Measurements from ENCODE around the gene A3GALT2.

A3GALT2 gene

DNA sequence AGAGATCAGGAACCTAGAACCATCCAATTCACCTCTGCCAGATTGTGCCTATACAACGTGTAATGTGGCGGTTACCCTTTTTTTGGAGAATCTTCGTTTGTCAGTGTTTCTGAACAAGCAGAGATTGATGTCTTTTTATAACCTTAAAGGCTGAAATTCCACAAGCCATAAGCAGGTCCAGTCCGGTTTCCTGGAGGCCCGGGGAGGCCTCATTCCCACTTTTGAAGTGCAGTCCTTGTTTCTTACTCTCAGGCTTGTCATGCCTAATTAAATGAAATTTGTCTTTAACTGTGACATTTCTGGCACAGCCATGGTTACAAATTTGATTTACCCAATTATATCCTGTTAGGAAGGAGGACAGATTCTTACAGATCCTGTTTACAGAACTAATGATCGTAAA, 36.8 kb downstream of the A3GALT2 start:
- no peaks in the 10 kb centered on the region for H3K79me2 ChIP-seq (ENCODE audit: insufficient read depth, low read length)
- H3K9me3 ChIP-seq (ENCODE audit: low read length), result no peaks in the 10 kb centered on the region
- peaks cover under 1% of the 10 kb centered on the region; the same call in 1 of the 2 replicates for H3K27me3 ChIP-seq (ENCODE audit: insufficient read depth, low read length)
- no peak for TF ChIP-seq CTCF (IDR thresholded peaks at IDR 0.05; ENCODE audit: low read length)
- no peak for TF ChIP-seq EZH2 (IDR thresholded peaks at IDR 0.05; ENCODE audit: borderline replicate concordance, low read length)
- H3K4me3 ChIP-seq (ENCODE audit: low read depth, low read length, poor library complexity, severe bottlenecking), result no peak overlapping the region
- H3K4me1 ChIP-seq (ENCODE audit: insufficient read depth, low read length, severe bottlenecking), result no peaks in the 10 kb centered on the region
- H3K36me3 ChIP-seq (ENCODE audit: insufficient read depth, low read length), result no peaks in the 10 kb centered on the region
- H3K9ac ChIP-seq (ENCODE audit: low read length), result no peak overlapping the region
- H2AFZ ChIP-seq (ENCODE audit: low read length), result no peak overlapping the region
- no peaks in the 10 kb centered on the region for H3K9me2 ChIP-seq (ENCODE audit: low read depth, low read length)
- no peaks in the 10 kb centered on the region for H3F3A ChIP-seq (ENCODE audit: insufficient read depth, low read length)
- no peak overlapping the region for H3K4me2 ChIP-seq (ENCODE audit: low read length)
- H3K27ac ChIP-seq (ENCODE audit: low read depth, low read length, poor library complexity, severe bottlenecking), result no peak overlapping the region
- no peaks in the 10 kb centered on the region for H4K20me1 ChIP-seq (ENCODE audit: insufficient read depth, low read length)

GRCh38 chr1:33282791-33283190, 38.1 kb downstream of the A3GALT2 start:
- H3K4me3 ChIP-seq (ENCODE audit: low read depth, low read length, poor library complexity, severe bottlenecking), result no peak overlapping the region
- no peaks in the 10 kb centered on the region for H3F3A ChIP-seq (ENCODE audit: insufficient read depth, low read length)
- H2AFZ ChIP-seq (ENCODE audit: low read length), result no peak overlapping the region
- no peak overlapping the region for H3K4me2 ChIP-seq (ENCODE audit: low read length)
- H3K27ac ChIP-seq (ENCODE audit: low read depth, low read length, poor library complexity, severe bottlenecking), result no peak overlapping the region
- H3K4me1 ChIP-seq (ENCODE audit: insufficient read depth, low read length, severe bottlenecking), result no peaks in the 10 kb centered on the region
- H3K9ac ChIP-seq (ENCODE audit: low read length), result no peak overlapping the region
- H3K27me3 ChIP-seq (ENCODE audit: insufficient read depth, low read length), result no peaks in the 10 kb centered on the region
- H3K79me2 ChIP-seq (ENCODE audit: insufficient read depth, low read length), result no peaks in the 10 kb centered on the region
- H3K36me3 ChIP-seq (ENCODE audit: insufficient read depth, low read length), result no peaks in the 10 kb centered on the region
- no peak for TF ChIP-seq EZH2 (IDR thresholded peaks at IDR 0.05; ENCODE audit: borderline replicate concordance, low read length)
- TF ChIP-seq CTCF (IDR thresholded peaks at IDR 0.05; ENCODE audit: low read length), result no peak
- no peaks in the 10 kb centered on the region for H4K20me1 ChIP-seq (ENCODE audit: insufficient read depth, low read length)
- no peaks in the 10 kb centered on the region for H3K9me2 ChIP-seq (ENCODE audit: low read depth, low read length)
- H3K9me3 ChIP-seq (ENCODE audit: low read length), result no peaks in the 10 kb centered on the region

DNA sequence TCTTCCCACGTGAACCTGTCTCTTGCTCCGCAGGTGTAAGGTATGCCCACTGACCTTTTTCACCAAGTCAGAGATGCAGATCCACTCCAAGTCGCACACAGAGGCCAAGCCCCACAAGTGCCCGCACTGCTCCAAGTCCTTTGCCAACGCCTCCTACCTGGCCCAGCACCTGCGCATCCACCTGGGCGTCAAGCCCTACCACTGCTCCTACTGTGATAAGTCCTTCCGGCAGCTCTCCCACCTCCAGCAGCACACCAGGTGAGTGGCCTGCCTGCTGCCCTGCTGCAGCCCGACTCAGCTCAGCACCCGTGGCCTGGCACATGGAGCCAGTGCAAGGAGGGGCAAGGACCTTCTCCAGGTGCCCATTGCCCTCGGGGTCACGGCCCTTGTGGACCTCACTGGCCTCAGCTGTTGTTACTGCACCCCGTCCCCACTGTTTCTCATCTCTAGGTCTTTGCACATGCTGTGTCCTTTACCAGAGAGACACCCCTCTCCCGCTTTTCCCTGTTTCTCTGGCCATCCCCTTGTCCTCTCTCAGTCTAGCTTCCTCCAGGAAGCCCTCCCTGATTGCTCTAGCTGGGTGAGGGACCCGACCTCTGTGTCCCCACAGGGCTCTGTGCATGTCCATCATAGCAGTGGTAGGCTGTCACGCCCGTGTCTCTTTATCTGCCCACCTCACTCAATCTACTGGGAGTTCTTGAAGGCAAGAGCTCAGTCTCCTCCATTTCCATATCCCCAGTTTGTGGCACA, 39.2 kb downstream of the A3GALT2 start:
- Histone ChIP-seq H3K9me2 (ENCODE audit: low read depth, low read length) (no peaks in the 10 kb centered on the region), H4K20me1 (ENCODE audit: insufficient read depth, low read length) (no peaks in the 10 kb centered on the region), H3K9me3 (ENCODE audit: low read length) (no peaks in the 10 kb centered on the region), H3K27ac (ENCODE audit: low read depth, low read length, poor library complexity, severe bottlenecking) (no peak overlapping the region), H3K27me3 (ENCODE audit: insufficient read depth, low read length) (no peaks in the 10 kb centered on the region), H3K9ac (ENCODE audit: low read length) (no peak overlapping the region), H3K4me1 (ENCODE audit: insufficient read depth, low read length, severe bottlenecking) (no peaks in the 10 kb centered on the region), H3K4me2 (ENCODE audit: low read length) (no peak overlapping the region), H3K36me3 (ENCODE audit: insufficient read depth, low read length) (no peaks in the 10 kb centered on the region), H2AFZ (ENCODE audit: low read length) (no peak overlapping the region), H3K79me2 (ENCODE audit: insufficient read depth, low read length) (no peaks in the 10 kb centered on the region), H3F3A (ENCODE audit: insufficient read depth, low read length) (no peaks in the 10 kb centered on the region), H3K4me3 (ENCODE audit: low read depth, low read length, poor library complexity, severe bottlenecking) (no peak overlapping the region)
- TF ChIP-seq CTCF (IDR thresholded peaks at IDR 0.05; ENCODE audit: low read length) (no peak), EZH2 (IDR thresholded peaks at IDR 0.05; ENCODE audit: borderline replicate concordance, low read length) (no peak)

Data from OCI-LY1 (cell line).